ENCODE measurements around the gene TBL1XR1.

Gene TBL1XR1

DNA sequence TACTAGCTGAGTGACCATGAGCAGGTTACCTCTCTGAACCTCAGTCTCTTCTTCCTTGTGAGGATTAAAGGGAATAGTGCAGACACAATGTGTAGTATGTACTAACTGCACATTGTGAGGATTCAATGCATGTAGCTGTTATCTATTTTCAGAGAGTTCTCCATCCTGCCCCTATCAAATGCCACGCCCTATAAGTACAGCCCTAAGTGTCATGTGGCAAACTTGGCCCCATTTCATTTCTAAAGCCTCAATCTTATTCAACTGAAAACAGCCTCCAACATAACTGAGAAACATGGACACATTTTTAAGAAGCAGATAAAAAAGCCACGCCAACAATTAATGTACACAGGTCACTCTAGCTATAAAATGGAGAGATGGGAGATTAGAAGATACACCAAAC, 220.0 kb downstream of the TBL1XR1 start:
- Histone ChIP-seq H3K4me1 (ENCODE audit: control insufficient read depth, insufficient read depth, low read length, poor library complexity, severe bottlenecking) (no peaks in the 10 kb centered on the region), H3K27ac (ENCODE audit: insufficient read depth, low read length, poor library complexity, severe bottlenecking) (no peak overlapping the region), H3K36me3 (ENCODE audit: control insufficient read depth, insufficient read depth, low read length) (no peaks in the 10 kb centered on the region)

DNA sequence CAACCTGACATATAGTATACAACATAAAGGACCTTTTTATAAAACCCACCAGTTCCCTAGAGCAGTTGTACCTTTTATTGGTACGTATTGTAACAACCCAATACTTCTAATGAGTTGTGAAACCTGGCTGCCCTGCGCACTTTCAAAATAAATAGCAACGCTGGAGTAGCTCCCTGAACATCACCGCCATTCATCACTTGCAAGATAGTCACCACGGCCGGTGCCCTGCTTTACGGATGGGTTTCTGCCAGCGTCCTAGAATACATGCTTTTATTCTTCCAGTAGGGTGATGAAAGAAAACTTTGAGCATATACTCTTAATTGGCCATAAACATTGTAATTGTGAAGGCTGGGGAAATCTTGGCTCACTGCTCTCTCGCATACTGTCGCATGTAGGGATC, 220.7 kb downstream of the TBL1XR1 start:
- DNase-seq = no peak
- Histone ChIP-seq H3K36me3 (ENCODE audit: control insufficient read depth, insufficient read depth, low read length) (no peaks in the 10 kb centered on the region), H3K4me1 (ENCODE audit: control insufficient read depth, insufficient read depth, low read length, poor library complexity, severe bottlenecking) (no peaks in the 10 kb centered on the region), H3K4me3 (ENCODE audit: insufficient read depth, low read depth, low read length, poor library complexity, severe bottlenecking) (no peak overlapping the region), H3K27me3 (replicated peaks; ENCODE audit: control insufficient read depth, insufficient read depth, low read length, poor library complexity, severe bottlenecking) (no peaks in the 10 kb centered on the region), H3K27ac (ENCODE audit: insufficient read depth, low read length, poor library complexity, severe bottlenecking) (no peak overlapping the region), H3K9me3 (ENCODE audit: control insufficient read depth, low read length) (no peaks in the 10 kb centered on the region)

More for the DNA sequence above, 220.0 kb downstream of the TBL1XR1 start:
- no peak overlapping the region for H3K4me3 ChIP-seq (ENCODE audit: insufficient read depth, low read depth, low read length, poor library complexity, severe bottlenecking)
- no peak for DNase-seq
- no peaks in the 10 kb centered on the region for H3K27me3 ChIP-seq (replicated peaks; ENCODE audit: control insufficient read depth, insufficient read depth, low read length, poor library complexity, severe bottlenecking)
- H3K9me3 ChIP-seq (ENCODE audit: control insufficient read depth, low read length) = no peaks in the 10 kb centered on the region

DNA sequence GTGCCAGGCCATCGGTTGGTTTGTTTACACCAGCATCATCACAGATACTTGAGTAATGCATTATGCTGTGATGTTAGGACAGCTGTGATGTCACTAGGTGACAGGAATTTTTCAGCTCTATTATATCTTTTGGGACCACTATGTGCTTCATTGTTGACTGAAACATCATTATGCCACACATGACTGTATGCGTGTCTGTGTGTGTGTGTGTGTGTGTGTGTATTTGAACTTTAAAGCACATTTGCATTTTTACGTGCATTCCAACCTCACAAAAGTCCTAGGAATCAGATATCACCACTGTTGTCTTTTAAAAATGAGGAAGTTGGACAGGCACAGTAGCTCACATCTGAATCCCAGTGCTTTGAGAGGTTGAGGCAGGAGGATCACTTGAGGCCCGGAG, 223.0 kb downstream of the TBL1XR1 start:
- Histone ChIP-seq H3K4me3 (ENCODE audit: insufficient read depth, low read depth, low read length, poor library complexity, severe bottlenecking) (no peak overlapping the region), H3K4me1 (ENCODE audit: control insufficient read depth, insufficient read depth, low read length, poor library complexity, severe bottlenecking) (no peaks in the 10 kb centered on the region), H3K27ac (ENCODE audit: insufficient read depth, low read length, poor library complexity, severe bottlenecking) (no peak overlapping the region), H3K9me3 (ENCODE audit: control insufficient read depth, low read length) (no peaks in the 10 kb centered on the region), H3K36me3 (ENCODE audit: control insufficient read depth, insufficient read depth, low read length) (no peaks in the 10 kb centered on the region), H3K27me3 (replicated peaks; ENCODE audit: control insufficient read depth, insufficient read depth, low read length, poor library complexity, severe bottlenecking) (no peaks in the 10 kb centered on the region)
- no peak for DNase-seq

DNA sequence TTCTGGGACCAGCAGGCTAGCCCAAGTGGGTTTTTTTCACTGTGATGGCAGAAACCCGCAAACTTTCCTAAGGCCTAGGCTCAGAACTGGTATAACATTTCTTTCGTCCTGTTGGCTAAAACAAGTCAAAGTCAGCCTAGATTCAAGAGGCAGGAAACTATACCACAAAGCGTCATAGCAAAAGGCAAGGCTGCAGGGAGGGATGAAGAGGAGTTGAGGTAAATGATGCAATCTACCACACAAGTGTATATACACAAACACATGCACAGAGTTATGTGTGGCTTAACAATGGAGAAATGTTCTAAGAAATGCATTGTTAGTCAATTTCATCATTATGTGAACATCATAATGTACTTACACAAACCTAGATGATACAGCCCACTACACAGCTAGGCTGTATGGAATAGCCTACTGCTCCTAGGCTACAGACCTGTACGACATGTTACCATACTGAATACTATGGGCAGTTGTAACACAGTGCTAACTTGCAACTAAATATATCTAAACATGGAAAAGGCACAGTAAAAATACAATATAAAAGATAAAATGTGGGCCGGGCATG, 225.6 kb downstream of the TBL1XR1 start:
- Histone ChIP-seq H3K36me3 (ENCODE audit: control insufficient read depth, insufficient read depth, low read length) (no peaks in the 10 kb centered on the region), H3K4me3 (ENCODE audit: insufficient read depth, low read depth, low read length, poor library complexity, severe bottlenecking) (no peak overlapping the region), H3K27me3 (replicated peaks; ENCODE audit: control insufficient read depth, insufficient read depth, low read length, poor library complexity, severe bottlenecking) (no peaks in the 10 kb centered on the region), H3K9me3 (ENCODE audit: control insufficient read depth, low read length) (no peaks in the 10 kb centered on the region), H3K4me1 (ENCODE audit: control insufficient read depth, insufficient read depth, low read length, poor library complexity, severe bottlenecking) (no peaks in the 10 kb centered on the region), H3K27ac (ENCODE audit: insufficient read depth, low read length, poor library complexity, severe bottlenecking) (no peak overlapping the region)
- no peak for DNase-seq

DNA sequence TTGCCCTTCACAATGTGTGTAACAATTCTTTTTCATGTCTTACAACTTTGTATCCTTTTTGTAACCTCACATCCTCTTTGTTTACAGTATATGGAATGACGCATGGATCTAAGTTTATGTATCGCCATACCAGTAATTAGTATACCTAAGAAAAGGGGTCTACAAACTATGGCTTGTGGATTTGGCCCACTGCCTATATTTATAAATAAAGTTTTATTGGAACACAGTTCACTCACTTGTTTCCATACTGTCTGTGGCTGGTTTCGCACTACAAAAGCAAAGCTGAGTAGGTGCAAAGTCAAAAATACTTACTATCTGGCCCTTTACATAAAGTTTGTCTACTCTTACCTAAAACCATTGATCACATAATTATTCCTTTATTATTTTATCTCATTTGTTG, 226.5 kb downstream of the TBL1XR1 start:
- Histone ChIP-seq H3K9me3 (ENCODE audit: control insufficient read depth, low read length) (no peaks in the 10 kb centered on the region), H3K27me3 (replicated peaks; ENCODE audit: control insufficient read depth, insufficient read depth, low read length, poor library complexity, severe bottlenecking) (no peaks in the 10 kb centered on the region), H3K36me3 (ENCODE audit: control insufficient read depth, insufficient read depth, low read length) (no peaks in the 10 kb centered on the region), H3K4me3 (ENCODE audit: insufficient read depth, low read depth, low read length, poor library complexity, severe bottlenecking) (no peak overlapping the region), H3K27ac (ENCODE audit: insufficient read depth, low read length, poor library complexity, severe bottlenecking) (no peak overlapping the region), H3K4me1 (ENCODE audit: control insufficient read depth, insufficient read depth, low read length, poor library complexity, severe bottlenecking) (no peaks in the 10 kb centered on the region)
- no peak for DNase-seq

DNA sequence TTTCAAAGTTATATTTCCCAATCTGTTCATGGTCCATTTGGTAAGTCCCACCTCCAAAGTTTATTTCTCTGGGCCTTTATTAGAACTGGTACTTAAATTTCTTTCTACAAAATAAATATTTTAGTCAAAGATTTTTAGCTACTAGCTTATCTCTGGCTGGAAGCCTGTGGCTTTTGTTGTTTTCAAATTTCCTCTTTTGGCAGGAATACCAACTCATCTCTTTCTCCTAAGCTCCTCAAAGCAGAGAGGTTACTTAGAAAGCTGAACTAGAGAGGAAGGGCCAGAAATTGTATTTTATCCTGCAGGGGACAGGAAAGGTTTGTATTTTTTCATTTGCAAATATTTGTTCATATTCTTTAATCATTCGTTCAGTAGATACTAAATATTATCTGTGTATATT, 227.8 kb downstream of the TBL1XR1 start:
- DNase-seq = no peak
- no peaks in the 10 kb centered on the region for H3K4me1 ChIP-seq (ENCODE audit: control insufficient read depth, insufficient read depth, low read length, poor library complexity, severe bottlenecking)
- no peak overlapping the region for H3K27ac ChIP-seq (ENCODE audit: insufficient read depth, low read length, poor library complexity, severe bottlenecking)
- no peaks in the 10 kb centered on the region for H3K27me3 ChIP-seq (replicated peaks; ENCODE audit: control insufficient read depth, insufficient read depth, low read length, poor library complexity, severe bottlenecking)
- no peaks in the 10 kb centered on the region for H3K9me3 ChIP-seq (ENCODE audit: control insufficient read depth, low read length)
- no peak overlapping the region for H3K4me3 ChIP-seq (ENCODE audit: insufficient read depth, low read depth, low read length, poor library complexity, severe bottlenecking)
- H3K36me3 ChIP-seq (ENCODE audit: control insufficient read depth, insufficient read depth, low read length) = no peaks in the 10 kb centered on the region
